KBM-7 (cell line): ENCODE results near the gene DES.

Experiments used
- DNase-seq: peaks from one replicate; pipeline ENCODE4 v3.0.0-alpha.2; 2015
- in situ Hi-C: fragments of 300-500 bp; cut with MboI; formaldehyde crosslinking; loops from 2 replicates; pipeline ENCODE4 v1.14.3; 2020; ENCODE audit warnings: low sequenced_read_pairs, low pct_unique_long_range_greater_than_20kb, mixed read lengths

Gene DES

GRCh38 chr2:219434718-219435525, 16.7 kb downstream of the DES start, which contains the start of gene SPEG:
Gene SPEG (plus strand): TSS chr2:219434843. CDS start chr2:219434978, 135 bp downstream.
- DNase-seq = no peak
- in situ Hi-C loops = no loop called here

GRCh38 chr2:219435701-219436100, 17.5 kb downstream of the DES start:
- DNase-seq = no peak
- in situ Hi-C loops = no loop called here

GRCh38 chr2:219436491-219436890, 18.3 kb downstream of the DES start:
- in situ Hi-C loops = no loop called here
- no peak for DNase-seq

- in situ Hi-C loops = no loop called here
- no peak for DNase-seq
Observed at GRCh38 chr2:219437141-219437540, 19.0 kb downstream of the DES start.

- in situ Hi-C loops = no loop called here
- no peak for DNase-seq
Observed at GRCh38 chr2:219437690-219438206, 19.6 kb downstream of the DES start.

GRCh38 chr2:219438453-219438852, 20.3 kb downstream of the DES start:
- in situ Hi-C loops = no loop called here
- DNase-seq = no peak

- in situ Hi-C loops = no loop called here
- no peak for DNase-seq
Observed at GRCh38 chr2:219439506-219439905, 21.3 kb downstream of the DES start.

- in situ Hi-C loops = no loop called here
Observed at GRCh38 chr2:219440388-219441256, 22.4 kb downstream of the DES start.

GRCh38 chr2:219441451-219442255, 23.5 kb downstream of the DES start:
- in situ Hi-C loops = no loop called here
- no peak for DNase-seq

More at GRCh38 chr2:219440388-219441256, 22.4 kb downstream of the DES start:
- DNase-seq = no peak

- no peak for DNase-seq
- in situ Hi-C loops = no loop called here
Observed at GRCh38 chr2:219442256-219443015, 24.3 kb downstream of the DES start.

GRCh38 chr2:219443016-219443696, 25.0 kb downstream of the DES start:
- in situ Hi-C loops = no loop called here
- no peak for DNase-seq

GRCh38 chr2:219443697-219444023, 25.5 kb downstream of the DES start:
- in situ Hi-C loops = no loop called here
- DNase-seq = no peak

GRCh38 chr2:219444566-219445091, 26.5 kb downstream of the DES start:
- in situ Hi-C loops = no loop called here
- DNase-seq = no peak

- no peak for DNase-seq
- in situ Hi-C loops = no loop called here
Observed at GRCh38 chr2:219445220-219445640, 27.1 kb downstream of the DES start.

- in situ Hi-C loops = no loop called here
- no peak for DNase-seq
Observed at GRCh38 chr2:219446101-219446504, 27.9 kb downstream of the DES start.

GRCh38 chr2:219446689-219447088, 28.5 kb downstream of the DES start:
- in situ Hi-C loops = no loop called here
- DNase-seq = no peak

GRCh38 chr2:219447242-219448098, 29.3 kb downstream of the DES start:
- in situ Hi-C loops = no loop called here
- no peak for DNase-seq
